CD4-positive, alpha-beta T cell treated with Interleukin-17A for 1 hour (primary cell): ENCODE data around the gene ANXA11.
A peak's percentile ranks its signal among the peaks of the same experiment; 100 is the strongest.
"Not testable (repeated sequence)": the region's sequence is repeated elsewhere in the genome, so short reads cannot be mapped to it uniquely, and the experiment has no call there.

Experiments used
- DNase-seq: peaks from one replicate; pipeline ENCODE4 v3.0.0-alpha.2; 2020

The ANXA11 gene

DNA sequence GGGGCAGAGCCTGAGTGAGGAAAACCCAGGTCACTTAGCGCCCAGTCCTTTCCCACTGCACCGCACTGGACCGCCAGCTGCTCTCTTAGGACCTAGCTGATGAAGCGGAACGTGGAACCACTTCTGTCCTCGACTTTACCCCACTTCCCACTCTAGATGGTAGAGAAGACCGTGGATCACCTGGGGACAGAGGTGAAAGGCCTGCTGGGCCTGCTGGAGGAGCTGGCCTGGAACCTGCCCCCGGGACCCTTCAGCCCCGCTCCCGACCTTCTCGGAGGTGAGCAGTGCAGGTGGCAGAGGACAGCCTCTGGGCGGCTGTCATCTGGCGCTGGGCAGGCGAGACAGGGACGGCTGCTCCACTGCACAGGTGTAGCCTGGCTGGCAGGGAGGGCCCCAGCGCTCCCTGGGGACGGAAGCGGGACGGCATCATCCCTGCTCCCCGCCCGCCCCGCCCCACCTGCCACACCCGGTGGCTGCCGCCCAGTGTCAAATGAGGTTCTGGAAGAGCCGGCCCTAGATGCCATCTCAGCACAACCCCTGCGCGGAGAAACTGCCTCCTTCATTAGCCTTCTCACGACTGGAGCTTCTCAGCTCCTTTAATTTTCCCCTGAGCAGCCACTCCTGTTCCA, 61.2 kb downstream of the ANXA11 start:
- peak; percentile 6 for DNase-seq

DNA sequence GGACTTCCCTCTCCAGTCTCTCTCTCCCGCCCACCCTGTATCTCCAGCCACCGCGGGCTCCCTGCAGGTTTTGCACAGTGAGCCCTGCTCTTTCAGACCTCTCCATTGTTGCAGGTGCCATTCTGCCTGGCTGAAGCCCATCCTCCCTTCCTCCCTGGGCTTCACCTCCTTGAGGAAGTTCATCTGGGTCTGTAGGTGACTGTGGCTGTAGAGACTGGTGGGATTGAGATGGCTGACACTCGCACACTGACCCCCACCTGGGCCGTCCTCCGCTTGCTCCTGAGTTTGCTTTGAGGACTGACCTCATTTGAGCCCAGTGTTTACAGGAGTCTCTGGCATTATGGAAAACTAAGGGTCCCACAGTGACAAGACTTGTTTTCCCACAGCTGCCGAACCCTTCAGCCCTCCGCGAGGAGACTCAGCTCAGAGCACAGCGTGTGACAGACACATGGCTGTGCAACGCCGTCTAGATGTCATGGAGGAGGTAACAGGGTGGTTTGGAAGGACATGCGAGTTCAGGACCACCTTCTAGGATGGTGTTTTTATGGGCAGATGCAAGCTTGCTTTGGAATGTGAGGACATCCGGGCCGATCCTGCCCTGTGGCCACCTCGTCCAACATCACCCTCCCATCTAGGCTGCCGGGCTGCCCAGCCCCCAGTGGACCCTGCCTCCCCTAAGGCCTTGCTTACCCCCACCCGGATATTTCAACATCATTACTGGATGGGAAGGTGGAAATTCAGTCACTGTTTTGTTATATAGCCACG, 63.5 kb downstream of the ANXA11 start:
- DNase-seq, result no peak

DNA sequence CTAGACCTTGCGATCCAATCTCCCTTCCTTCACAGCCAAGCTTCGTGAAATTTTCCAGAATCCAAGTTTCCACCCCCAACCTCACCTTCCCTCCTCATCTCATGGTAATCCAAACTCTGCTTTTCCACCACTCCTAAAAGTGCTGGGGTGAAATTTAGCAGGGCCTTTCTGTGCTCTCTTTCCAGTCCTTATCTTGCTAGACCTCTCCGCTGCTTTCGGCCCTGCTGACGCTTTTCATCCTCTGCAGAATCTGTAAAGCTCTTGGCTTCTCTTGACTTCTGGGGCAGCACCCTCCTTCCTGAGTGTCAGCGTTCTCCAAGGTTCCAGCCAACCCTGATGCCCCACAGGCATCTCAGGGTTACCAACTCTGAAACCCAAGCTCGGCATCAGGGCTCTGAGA, 65.1 kb downstream of the ANXA11 start:
- no peak for DNase-seq

DNA sequence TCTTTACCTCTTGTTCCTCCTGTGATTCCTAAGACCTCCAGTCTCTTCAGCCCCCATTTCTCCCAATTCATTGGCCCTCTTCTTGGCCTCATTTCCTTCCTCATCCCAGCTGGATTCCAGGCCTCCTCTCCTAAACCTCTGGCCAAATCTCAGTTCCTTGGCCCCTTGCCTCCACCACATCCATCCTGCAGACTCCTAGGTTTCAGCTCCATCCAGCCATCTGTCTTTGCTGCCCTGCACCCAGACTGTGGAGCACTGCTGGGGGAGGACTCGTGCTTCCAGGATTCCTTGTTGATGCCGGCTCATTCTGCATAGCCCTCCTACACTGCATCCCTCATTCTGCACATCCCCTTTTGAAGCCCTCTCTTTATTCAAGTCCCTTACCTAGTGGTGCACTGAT, 66.1 kb downstream of the ANXA11 start:
- DNase-seq, result no peak

DNA sequence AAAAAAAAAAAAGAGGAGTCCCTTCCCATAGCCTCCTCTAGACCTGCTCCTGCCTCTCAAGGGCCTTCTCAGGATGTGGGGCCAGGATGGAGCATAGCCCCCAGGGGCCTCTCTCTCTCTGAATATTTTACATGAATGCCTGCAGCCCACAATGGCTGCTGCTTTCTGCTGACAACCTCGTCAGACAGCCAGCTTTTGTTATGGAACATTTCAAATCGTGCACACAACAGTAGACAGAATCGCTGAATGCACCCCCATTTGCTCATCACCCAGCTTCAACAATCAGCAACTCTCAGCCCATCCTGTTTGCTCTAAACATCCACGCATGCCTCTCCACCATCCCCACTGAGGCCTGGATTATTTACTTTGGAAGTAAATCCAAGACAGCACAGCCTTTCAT, 67.4 kb downstream of the ANXA11 start:
- no peak for DNase-seq

DNA sequence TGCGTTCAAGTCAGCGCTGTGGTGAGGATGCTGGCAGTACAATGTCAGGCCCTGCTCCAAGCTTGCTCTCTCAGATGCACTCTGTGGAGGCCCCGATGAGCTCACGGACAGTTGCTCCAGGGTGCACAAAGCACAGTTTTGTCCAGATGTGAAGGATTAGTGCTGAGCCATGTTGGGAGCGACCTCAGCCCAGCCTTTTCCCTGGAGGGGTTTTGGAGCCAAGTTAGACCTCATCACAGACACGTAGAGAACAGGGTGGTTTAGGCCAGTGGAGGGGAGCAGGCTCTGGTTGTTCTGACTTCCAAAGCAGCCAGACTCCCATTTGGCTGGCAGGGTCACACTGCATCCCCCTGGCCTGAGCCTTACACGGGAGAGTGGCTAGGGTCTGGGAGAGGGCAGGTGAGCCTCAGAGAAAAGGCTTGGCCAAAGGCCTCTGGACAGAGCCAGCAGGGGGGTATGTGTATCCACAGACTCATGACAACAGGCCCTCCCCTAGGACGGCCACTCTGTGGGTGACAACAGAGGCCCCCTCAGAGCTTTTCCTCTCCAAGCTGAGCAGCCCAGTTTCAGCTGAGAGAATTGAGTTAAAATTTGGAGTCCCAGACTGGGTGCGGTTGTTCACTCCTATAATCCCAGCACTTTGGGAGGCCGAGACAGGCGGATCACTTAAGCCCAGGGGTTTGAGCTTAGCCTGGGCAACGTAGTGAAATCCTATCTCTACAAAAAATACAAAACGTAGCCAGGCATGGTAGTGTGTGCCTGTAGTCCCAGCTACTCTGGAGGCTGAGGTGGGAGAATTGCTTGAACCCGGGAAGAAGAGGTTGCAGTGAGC, 68.1 kb downstream of the ANXA11 start:
- DNase-seq, result no peak

DNA sequence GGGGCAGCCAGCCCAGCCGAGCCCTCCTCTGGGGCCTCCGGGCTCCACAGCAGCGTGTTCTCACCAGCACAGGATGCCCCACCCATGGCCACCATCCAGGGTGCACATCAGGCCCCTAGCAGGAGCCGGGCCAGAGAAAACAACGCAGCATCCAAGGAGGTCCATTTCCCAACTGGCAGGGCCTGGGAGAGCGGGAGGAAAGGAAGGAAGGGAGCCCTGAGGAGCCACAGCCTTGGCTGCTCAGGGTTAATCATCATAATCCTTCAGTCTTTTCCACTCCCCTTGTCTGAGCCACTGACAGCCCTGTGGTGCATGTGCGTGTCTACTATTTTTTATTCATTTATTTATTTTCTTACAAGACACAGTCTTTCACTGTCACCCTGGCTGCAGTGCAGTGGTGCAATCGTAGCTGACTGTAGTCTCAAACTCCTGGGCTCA, 69.2 kb downstream of the ANXA11 start:
- DNase-seq, result no peak

DNA sequence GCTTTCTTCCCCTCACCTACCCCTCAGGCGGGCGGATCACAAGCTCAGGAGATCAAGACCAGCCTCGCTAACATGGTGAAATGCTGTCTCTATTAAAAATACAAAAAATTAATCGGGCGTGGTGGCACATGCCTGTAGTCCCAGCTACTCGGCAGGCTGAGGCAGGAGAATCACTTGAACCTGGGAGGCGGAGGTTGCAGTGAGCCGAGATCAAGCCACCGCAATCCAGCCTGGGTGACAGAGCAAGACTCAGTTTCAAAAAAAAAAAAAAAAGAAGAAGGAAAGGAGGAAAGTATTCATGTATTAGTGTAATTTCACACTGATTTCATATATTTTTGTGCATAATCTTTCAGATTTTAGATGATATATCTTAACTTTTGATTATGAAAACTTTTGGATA, 71.7 kb downstream of the ANXA11 start:
- not testable (repeated sequence) for DNase-seq

DNA sequence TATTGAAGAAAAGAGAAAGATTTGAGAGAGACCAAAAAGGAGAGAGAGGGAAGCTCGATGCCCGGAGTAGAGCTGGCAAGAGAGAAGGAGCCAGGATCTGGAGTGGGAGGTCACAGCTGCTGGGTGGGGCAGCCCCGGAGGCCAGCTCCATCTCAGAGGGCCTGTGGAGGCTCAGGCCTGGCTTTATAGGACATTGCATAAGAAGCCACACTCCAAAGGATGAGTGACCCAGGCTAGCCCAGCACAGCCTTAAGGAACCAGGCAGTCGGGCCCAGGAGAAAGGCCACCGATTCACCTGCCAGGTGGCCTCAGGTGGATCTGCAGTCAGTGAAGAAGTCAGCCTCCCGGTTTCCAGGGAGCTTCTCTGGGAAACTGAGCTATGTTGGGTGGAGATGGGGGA, 72.1 kb downstream of the ANXA11 start:
- DNase-seq, result no peak

DNA sequence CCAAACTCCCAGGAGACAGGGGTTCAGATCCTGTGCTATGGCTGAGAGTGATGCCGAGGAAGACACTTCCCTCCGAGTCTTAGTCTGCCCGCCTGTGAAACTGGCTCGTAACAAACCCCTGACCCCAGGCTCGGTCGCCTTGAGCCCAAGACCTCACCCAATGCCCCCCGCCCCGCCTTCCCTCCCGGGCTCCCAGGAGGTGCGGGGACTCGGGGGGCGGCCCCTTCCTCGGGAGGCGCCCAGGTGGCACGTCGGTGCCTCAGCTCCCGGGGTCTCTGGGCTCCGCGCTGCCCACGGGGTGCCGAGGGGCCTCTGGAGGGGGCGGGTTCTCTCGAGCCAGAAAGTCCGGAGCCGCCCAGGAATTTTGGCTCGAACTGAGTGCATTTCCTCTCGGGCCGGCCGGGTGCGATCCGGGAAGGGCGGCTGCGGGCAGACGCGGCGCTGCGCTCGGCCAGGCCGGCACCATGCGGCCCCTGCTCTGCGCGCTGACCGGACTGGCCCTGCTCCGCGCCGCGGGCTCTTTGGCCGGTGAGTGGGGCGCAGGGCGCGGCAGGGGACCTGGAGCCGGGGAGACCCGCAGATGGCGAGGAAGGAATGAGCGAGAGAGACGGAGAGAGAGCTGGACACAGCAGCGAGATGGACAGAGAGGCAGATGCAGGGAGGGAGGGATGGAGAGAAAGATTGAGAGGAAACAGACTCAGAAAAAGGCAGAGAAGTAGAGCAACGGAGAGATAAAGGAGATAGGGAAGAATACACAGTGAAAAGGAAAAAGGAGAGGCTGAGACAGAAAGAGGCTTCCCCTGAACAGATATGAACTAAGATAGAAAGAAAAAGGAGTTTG, 72.8 kb downstream of the ANXA11 start, which contains the start of gene PLAC9:
PLAC9 (plus strand) TSS at position 432 of the 841 bp plus-strand sequence; CDS start at position 465, 33 bp downstream.
- no peak for DNase-seq

DNA sequence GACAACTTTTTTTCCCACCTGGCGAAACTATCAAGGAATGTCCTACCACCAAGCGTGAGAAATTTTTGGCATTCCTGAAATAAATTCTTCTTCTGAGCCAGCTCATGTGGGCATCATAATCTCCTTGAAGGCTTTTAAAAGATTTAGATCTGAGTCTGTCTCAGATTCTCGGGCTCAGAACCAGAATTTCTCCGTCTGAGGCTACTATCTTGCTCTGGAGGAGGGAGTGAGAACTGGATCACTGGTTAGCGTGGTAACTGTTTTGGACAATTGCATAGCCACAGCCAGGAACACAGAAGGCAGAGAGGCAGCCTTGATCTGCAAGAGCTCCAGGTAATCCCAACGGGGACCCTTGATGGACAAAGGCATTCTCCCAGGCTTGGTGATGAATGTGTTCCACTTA, 73.8 kb downstream of the ANXA11 start:
- DNase-seq, result no peak

DNA sequence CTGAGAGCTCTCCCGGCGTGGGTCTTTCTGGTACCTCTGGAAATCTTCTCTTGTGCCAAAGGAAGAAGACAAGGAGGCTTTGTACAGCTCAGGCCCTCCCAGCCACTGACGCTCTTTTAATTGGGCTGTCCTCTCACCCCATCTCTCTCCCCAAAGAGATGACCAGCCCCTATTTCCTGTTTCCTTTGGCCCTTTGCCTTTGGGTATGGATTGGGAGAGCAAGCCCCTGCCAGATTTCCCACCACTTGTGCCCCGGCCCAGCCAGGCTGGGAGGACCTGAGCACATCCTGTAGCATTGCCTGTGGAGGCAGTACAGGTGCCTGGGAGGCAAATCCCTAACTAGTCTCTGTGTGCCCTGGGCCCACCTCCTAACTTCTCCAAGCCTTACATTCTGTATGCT, 78.5 kb downstream of the ANXA11 start:
- no peak for DNase-seq

DNA sequence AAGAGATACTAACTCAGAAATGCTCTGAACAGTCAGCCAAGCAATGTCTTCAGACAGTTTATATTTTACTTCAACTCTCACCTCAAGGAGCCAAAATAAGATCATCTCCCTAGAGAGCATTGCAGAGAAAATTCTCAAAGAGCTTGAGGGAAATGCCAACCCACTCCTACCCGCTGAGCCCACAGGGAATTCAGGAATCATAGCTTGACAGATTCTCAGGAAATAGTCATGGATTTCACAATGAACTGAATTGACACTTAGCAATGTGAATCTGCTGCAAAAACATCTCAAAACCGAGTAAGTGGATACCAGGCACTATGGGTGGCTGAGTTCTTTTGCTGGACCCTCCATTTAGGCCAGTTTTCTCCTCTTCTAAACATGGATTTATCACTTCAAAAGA, 82.6 kb downstream of the ANXA11 start:
- no peak for DNase-seq

DNA sequence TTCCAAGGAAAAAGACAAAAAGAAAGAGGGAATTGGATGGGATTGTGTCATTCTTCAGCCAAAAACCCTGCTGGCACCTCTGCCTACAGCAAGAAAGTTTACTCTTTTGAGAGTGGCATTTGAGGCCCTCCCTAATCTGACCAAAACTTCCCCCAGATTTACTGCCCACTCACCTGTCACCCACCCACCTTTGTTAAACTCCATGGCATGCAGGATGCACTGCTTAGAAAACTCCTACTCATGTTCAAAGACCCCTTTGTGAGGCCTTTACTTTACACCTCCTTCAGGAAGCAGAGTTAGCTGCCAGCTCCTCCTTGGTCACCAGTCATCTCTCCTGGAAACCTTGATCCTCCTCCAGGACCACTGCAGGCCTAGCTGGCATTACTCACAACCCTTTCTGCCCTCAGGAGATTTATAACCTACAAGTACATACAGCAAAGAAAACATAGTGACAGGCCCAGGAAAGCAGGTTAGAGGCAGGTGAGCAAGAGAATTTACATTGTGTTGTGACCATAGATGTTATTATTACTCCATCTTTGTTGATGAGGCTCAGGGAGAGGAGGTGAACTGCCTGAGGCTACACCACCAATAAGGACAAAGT, 83.1 kb downstream of the ANXA11 start:
- no peak for DNase-seq

DNA sequence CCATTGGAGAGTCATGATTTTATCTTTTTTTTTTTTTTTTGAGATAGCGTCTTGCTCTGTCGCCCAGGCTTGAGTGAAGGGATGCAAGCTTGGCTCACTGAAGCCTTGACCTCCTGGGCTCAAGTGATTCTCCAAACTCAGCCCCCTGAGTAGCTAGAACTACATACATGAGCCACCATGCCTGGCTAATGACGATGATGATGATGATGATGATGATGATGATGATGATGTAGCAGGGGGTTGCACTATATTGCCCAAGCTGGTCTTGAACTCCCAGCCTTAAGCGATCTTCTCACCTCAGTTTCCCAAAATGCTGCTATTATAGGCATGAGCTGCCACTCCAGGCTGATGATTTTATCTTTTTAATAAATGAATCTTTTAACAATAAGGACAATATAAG, 86.7 kb downstream of the ANXA11 start:
- no peak for DNase-seq

DNA sequence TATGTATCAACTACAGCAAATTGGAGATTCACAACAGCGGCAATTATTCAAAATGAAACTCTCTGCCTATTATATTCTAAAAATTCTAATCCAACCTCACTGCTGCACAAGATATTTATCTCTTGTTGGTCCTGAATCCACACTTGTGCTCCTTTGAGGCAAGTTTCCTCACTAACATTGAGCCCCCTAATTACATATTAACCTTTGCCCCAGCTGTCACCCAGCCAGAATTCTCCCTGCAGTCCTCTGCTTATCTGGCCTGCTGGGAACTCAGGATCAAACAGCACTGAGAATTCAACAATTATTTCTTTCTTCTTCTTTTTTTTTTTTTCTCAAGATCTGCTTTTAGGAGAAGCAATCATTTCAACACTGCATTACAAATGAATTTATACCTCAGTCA, 94.4 kb downstream of the ANXA11 start:
- DNase-seq, result no peak

DNA sequence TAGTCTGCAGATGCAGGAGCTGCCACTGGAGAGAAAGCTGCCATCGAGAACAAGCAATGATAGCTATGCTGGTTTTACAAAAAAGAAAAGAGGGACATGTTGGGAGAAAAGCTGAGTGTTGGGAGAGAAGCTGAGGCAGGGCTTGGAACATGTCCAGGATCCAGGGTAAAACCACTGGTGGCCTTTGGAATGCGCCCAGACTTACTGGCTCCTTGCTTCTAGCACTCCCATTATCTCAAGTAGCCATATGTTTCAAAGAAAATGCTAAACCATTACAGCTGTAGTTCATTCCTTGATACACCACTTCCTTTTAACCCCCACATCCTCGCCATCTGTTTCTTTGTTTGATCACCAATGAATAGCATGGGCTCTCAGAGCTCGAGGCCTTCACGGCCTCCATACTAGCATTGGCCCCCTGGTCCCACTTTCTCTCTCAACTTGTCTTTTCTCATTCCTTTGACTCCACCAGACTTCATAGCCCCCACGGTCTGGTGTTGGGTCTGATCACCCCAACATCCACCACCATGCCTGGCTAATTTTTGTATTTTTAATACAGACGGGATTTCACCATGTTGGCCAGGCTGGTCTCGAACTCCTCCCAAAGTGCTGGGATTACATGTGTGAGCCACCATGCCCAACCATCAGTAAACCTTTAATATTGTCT, 96.6 kb downstream of the ANXA11 start:
- DNase-seq, result no peak

DNA sequence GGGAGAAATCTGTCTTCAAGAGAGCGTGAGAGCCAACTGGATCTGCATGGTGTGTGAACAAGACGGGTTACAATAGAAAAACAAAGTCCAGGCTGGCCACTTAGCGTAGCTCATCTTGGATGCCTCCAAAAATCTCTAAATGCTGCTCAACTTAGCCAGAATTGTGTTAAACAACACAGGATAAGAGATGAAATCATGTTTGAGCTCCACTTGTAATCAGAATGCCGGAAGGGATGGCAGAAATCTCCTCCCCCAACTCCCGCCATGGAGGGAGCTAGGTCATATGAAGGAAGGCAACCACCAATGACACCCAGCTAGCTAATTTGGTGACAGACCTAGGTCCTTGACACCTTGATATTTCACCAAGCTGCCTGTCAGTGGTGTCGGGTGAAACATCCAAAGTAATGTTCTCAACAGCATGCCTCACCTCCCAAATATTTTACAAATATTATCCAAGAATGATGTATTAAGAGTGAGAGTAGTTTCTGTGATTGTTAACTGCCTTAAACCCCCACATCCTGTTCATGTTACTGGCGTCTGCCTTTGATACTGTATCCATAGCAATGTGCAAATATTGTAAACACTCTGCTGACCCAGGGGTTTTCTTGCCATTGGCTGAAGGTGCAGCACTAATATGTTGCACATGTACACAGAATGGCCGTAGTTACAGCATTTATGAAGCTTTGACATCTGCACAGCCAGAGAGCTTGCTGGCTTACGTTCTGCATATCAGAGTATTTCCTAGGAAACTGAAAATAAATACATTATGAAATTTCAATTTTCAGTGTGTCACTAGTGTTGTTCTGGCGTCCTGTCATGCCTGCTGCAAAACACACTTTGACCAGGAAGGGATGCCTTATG, 101.0 kb downstream of the ANXA11 start:
- peak; percentile 56 for DNase-seq
